Endothelial cell (in vitro differentiated cells): ENCODE data around the gene AUTS2. TPM values are rescaled to one million over a fixed set of nuclear protein-coding genes. Genes with fewer than 3 reads are reported as not detected.

Experiments
- DNase-seq: peaks from one replicate; pipeline ENCODE4 v3.0.0; 2021; ENCODE audit warnings: low spot score
- H3K27ac Mint-ChIP-seq: one replicate; pipeline ENCODE4 v1.8.0; 2021; ENCODE audit warnings: mixed read lengths, inconsistent platforms; ENCODE audit not compliant: unreplicated experiment
- H3K27me3 Mint-ChIP-seq: one replicate; pipeline ENCODE4 v1.8.0; 2021; ENCODE audit warnings: mild to moderate bottlenecking, moderate library complexity, mixed read lengths, inconsistent platforms; ENCODE audit not compliant: unreplicated experiment
- H3K36me3 Mint-ChIP-seq: one replicate; pipeline ENCODE4 v1.8.0; 2021; ENCODE audit warnings: mild to moderate bottlenecking, low read depth, mixed read lengths, inconsistent platforms; ENCODE audit not compliant: unreplicated experiment
- H3K4me1 Mint-ChIP-seq: one replicate; pipeline ENCODE4 v1.8.0; 2021; ENCODE audit warnings: mild to moderate bottlenecking, mixed read lengths, inconsistent platforms; ENCODE audit not compliant: unreplicated experiment
- H3K4me3 Mint-ChIP-seq: one replicate; pipeline ENCODE4 v1.8.0; 2021; ENCODE audit warnings: mild to moderate bottlenecking, mixed read lengths, inconsistent platforms; ENCODE audit not compliant: unreplicated experiment
- H3K9me3 Mint-ChIP-seq: one replicate; pipeline ENCODE4 v1.8.0; 2021; ENCODE audit warnings: mixed read lengths, inconsistent platforms; ENCODE audit not compliant: unreplicated experiment
- CTCF ChIP-seq: fragments of 200-600 bp; sonication (generic); IDR thresholded peaks from one replicate; pipeline ENCODE4 v1.5.0; 2021; ENCODE audit warnings: antibody characterized with exemption; ENCODE audit not compliant: unreplicated experiment
- total RNA-seq: library from RNA; stranded (reverse); fragmentation: NEBNext Ultra II Directional; extraction: Animal tissue kit (Norgen Biotek cat#: 25700); gene quantifications from one replicate; pipeline ENCODE4 v1.2.1, GENCODE V29; 2021; ENCODE audit not compliant: unreplicated experiment

Gene AUTS2
- total RNA-seq, 1 donor from 2014 or later: 103 TPM

- Mint-ChIP-seq H3K4me1 (peaks cover 9% of the 10 kb centered on the region), H3K36me3 (peaks cover 28% of the 10 kb centered on the region), H3K4me3 (no peak overlapping the region), H3K27ac (no peak overlapping the region), H3K27me3 (peaks cover 25% of the 10 kb centered on the region), H3K9me3 (peaks cover 10% of the 10 kb centered on the region)
- no peak for DNase-seq
- no peak for TF ChIP-seq CTCF
Observed at GRCh38 chr7:70599446-70600190, 1001.3 kb downstream of the AUTS2 start.

- DNase-seq: no peak
- TF ChIP-seq CTCF: no peak
- Mint-ChIP-seq H3K27me3 (peaks cover 18% of the 10 kb centered on the region), H3K4me1 (peaks cover 6% of the 10 kb centered on the region), H3K9me3 (peaks cover 10% of the 10 kb centered on the region), H3K27ac (no peak overlapping the region), H3K4me3 (no peak overlapping the region), H3K36me3 (peaks cover 28% of the 10 kb centered on the region)
Observed at GRCh38 chr7:70600993-70601392, 1002.7 kb downstream of the AUTS2 start.

- no peak for TF ChIP-seq CTCF
- no peak for DNase-seq
Observed at GRCh38 chr7:70602117-70602516, 1003.8 kb downstream of the AUTS2 start.

GRCh38 chr7:70607281-70607680, 1009.0 kb downstream of the AUTS2 start:
- H3K9me3 Mint-ChIP-seq: no peaks in the 10 kb centered on the region
- no peak overlapping the region for H3K27ac Mint-ChIP-seq
- no peaks in the 10 kb centered on the region for H3K4me1 Mint-ChIP-seq
- H3K4me3 Mint-ChIP-seq: no peak overlapping the region
- no peak for TF ChIP-seq CTCF
- no peaks in the 10 kb centered on the region for H3K27me3 Mint-ChIP-seq
- DNase-seq: no peak
- peaks cover 8% of the 10 kb centered on the region for H3K36me3 Mint-ChIP-seq

More at GRCh38 chr7:70602117-70602516, 1003.8 kb downstream of the AUTS2 start:
- peaks cover 10% of the 10 kb centered on the region for H3K9me3 Mint-ChIP-seq
- H3K4me3 Mint-ChIP-seq: no peak overlapping the region
- H3K27ac Mint-ChIP-seq: no peak overlapping the region
- peaks cover 6% of the 10 kb centered on the region for H3K4me1 Mint-ChIP-seq
- peaks cover 22% of the 10 kb centered on the region for H3K36me3 Mint-ChIP-seq
- peaks cover 13% of the 10 kb centered on the region for H3K27me3 Mint-ChIP-seq

- H3K27ac Mint-ChIP-seq: no peak overlapping the region
- peaks cover 6% of the 10 kb centered on the region for H3K36me3 Mint-ChIP-seq
- H3K4me3 Mint-ChIP-seq: no peak overlapping the region
- no peaks in the 10 kb centered on the region for H3K9me3 Mint-ChIP-seq
- TF ChIP-seq CTCF: no peak
- no peak for DNase-seq
- H3K27me3 Mint-ChIP-seq: no peaks in the 10 kb centered on the region
- H3K4me1 Mint-ChIP-seq: no peaks in the 10 kb centered on the region
Observed at GRCh38 chr7:70607759-70608158, 1009.5 kb downstream of the AUTS2 start.
